HepG2 (cell line): ENCODE results near the gene CNTN4. TPM values are rescaled to one million over a fixed set of nuclear protein-coding genes. Genes with fewer than 3 reads are reported as not detected.

Source experiments
- ATAC-seq: fragments of 200-7000 bp; cut with Tn5 transposase; 3 replicates; pipeline ENCODE4 v1.9.1; 2020; ENCODE audit warnings: mild to moderate bottlenecking, moderate library complexity
- BruUV-seq: library from RNA; stranded (reverse); fragments of 400-500 nt; replicated peaks from 2 replicates; lab custom pipeline; 2021; lab: Mats Ljungman, UMichigan
- CTCF ChIA-PET: fragments of 300-600 bp; formaldehyde crosslinking; extraction: SDS; loops from one replicate; lab custom pipeline; 2021; ENCODE audit warnings: low total read pairs, inconsistent platforms, low intra/inter-chr PET ratio; lab: Yijun Ruan, JAX
- POLR2A ChIA-PET: fragments of 350-600 bp; sonication (Branson Sonifier 250); formaldehyde crosslinking; loops from one replicate; lab custom pipeline; 2020; ENCODE audit warnings: antibody characterized with exemption, inconsistent platforms; lab: Yijun Ruan, JAX
- DNase-seq: peaks from one replicate; pipeline ENCODE4 v3.0.0-alpha.2; 2015; ENCODE audit warnings: low spot score
- FAIRE-seq: peaks from 3 replicates; lab custom pipeline; 2011; peaks lifted over from hg19 to GRCh38; lab: Jason Lieb, UNC
- H2AFZ ChIP-seq: one replicate; pipeline ENCODE4 v1.6.1; 2011; ENCODE audit warnings: low read length, inconsistent platforms
- H3K27ac ChIP-seq: fragments of 300-600 bp; 3 replicates; pipeline ENCODE4 v1.8.0; 2011; ENCODE audit warnings: mixed run types, mild to moderate bottlenecking, mixed read lengths, low read length, inconsistent platforms; ENCODE audit not compliant: insufficient read depth; ENCODE audit errors: extremely low read length
- H3K27me3 ChIP-seq, 2 experiments: fragments of 200-600 bp in 1 of 2; 2 replicates in 1 of 2; 3 replicates in 1 of 2; pipeline versions ENCODE4 v1.6.0 to v1.8.0; 2011; ENCODE audit warnings: low read length in 2 of 2, mild to moderate bottlenecking in 2 of 2, moderate library complexity in 2 of 2, inconsistent platforms in 1 of 2; ENCODE audit not compliant: insufficient read depth in 2 of 2, control insufficient read depth in 1 of 2
- H3K36me3 ChIP-seq, 2 experiments: fragments of 200-600 bp in 1 of 2; replicated peaks in 1 of 2; 2 replicates in 1 of 2; 3 replicates in 1 of 2; pipeline versions ENCODE4 v1.5.1 to v1.8.0; 2011; ENCODE audit warnings: low read length in 2 of 2, inconsistent platforms in 1 of 2; ENCODE audit not compliant: insufficient read depth in 2 of 2, control insufficient read depth in 1 of 2
- H3K4me1 ChIP-seq: 2 replicates; pipeline ENCODE4 v1.5.1; 2012; ENCODE audit warnings: low read length, inconsistent platforms; ENCODE audit not compliant: insufficient read depth
- H3K4me2 ChIP-seq: 2 replicates; pipeline ENCODE4 v1.6.0; 2011; ENCODE audit warnings: low read depth, low read length, inconsistent platforms
- H3K4me3 ChIP-seq, 3 experiments: fragments of 200-600 bp in 1 of 3; sonication (generic), shearing (Covaris generic) in 1 of 3; replicated peaks in 1 of 3; 2 replicates each; pipeline ENCODE4 v1.5.1; 2011 to 2016; ENCODE audit warnings: low read length in 3 of 3, inconsistent platforms in 2 of 3, low read depth in 2 of 3, mild to moderate bottlenecking in 2 of 3, control low read depth in 1 of 3, mixed read lengths in 1 of 3; ENCODE audit not compliant: insufficient read depth in 1 of 3
- H3K79me2 ChIP-seq: one replicate; pipeline ENCODE4 v1.6.1; 2011; ENCODE audit warnings: low read length, inconsistent platforms; ENCODE audit not compliant: insufficient read depth
- H3K9ac ChIP-seq: 2 replicates; pipeline ENCODE4 v1.6.0; 2011; ENCODE audit warnings: mild to moderate bottlenecking, low read depth, low read length, inconsistent platforms; ENCODE audit not compliant: insufficient read depth
- H3K9me3 ChIP-seq: 2 replicates; pipeline ENCODE4 v1.5.1; 2012; ENCODE audit warnings: mild to moderate bottlenecking, low read length
- H4K20me1 ChIP-seq: 2 replicates; pipeline ENCODE4 v1.6.0; 2011; ENCODE audit warnings: inconsistent platforms, mild to moderate bottlenecking, low read length, moderate library complexity; ENCODE audit not compliant: insufficient read depth
- CHCHD3 ChIP-seq: sonication (generic); formaldehyde crosslinking; IDR thresholded peaks from 2 replicates; pipeline ENCODE4 v1.8.0; 2022; ENCODE audit warnings: mild to moderate bottlenecking, missing genetic modification reagents, moderate library complexity
- HNRNPLL ChIP-seq: fragments of 200-400 bp; formaldehyde crosslinking; IDR thresholded peaks from 2 replicates; pipeline ENCODE4 v1.6.1; 2017; ENCODE audit warnings: mild to moderate bottlenecking, low read depth, low read length; ENCODE audit not compliant: poor library complexity, severe bottlenecking
- HNRNPUL1 ChIP-seq: fragments of 200-400 bp; formaldehyde crosslinking; IDR thresholded peaks from 2 replicates; pipeline ENCODE4 v1.6.1; 2017; ENCODE audit warnings: low read depth, mild to moderate bottlenecking, low read length, moderate library complexity
- KDM3A ChIP-seq: IDR thresholded peaks from 2 replicates; pipeline ENCODE4 v1.6.1; 2018; ENCODE audit warnings: low read depth, missing compliant biosample characterization
- RCOR2 ChIP-seq: IDR thresholded peaks from 2 replicates; pipeline ENCODE4 v1.6.1; 2016; ENCODE audit warnings: missing biosample characterization, missing genetic modification reagents
- SOX5 ChIP-seq: IDR thresholded peaks from 2 replicates; pipeline ENCODE4 v1.6.1; 2016; ENCODE audit warnings: borderline replicate concordance
- YY1 ChIP-seq: IDR thresholded peaks from 2 replicates; pipeline ENCODE4 v1.6.1; 2011; ENCODE audit warnings: low read length, low read depth, moderate library complexity, mild to moderate bottlenecking; ENCODE audit not compliant: insufficient read depth, insufficient replicate concordance
- ZFP62 ChIP-seq: sonication (generic); formaldehyde crosslinking; IDR thresholded peaks from 2 replicates; pipeline ENCODE4 v1.4.0; 2020; ENCODE audit warnings: missing genetic modification reagents
- ZNF781 ChIP-seq: sonication (generic); formaldehyde crosslinking; IDR thresholded peaks from 2 replicates; pipeline ENCODE4 v1.5.1; 2020; ENCODE audit warnings: borderline replicate concordance, mild to moderate bottlenecking, missing genetic modification reagents; ENCODE audit errors: not compliant biosample characterization
- WGBS: methylation state at CpG from one replicate; pipeline ENCODE4 v1.1.6; 2017; ENCODE audit warnings: low lambda C conversion rate; 5-methylcytosine and 5-hydroxymethylcytosine counted together
- in situ Hi-C: cut with HindIII; loops from 2 replicates; pipeline ENCODE4 v1.10.0; 2017; ENCODE audit warnings: low pct_unique_long_range_greater_than_20kb; ENCODE audit not compliant: extremely low pct_ligation_motif_present
- intact Hi-C: fragments of 100-400 bp; cut with micrococcal nuclease; formaldehyde crosslinking; loops from one replicate; pipeline ENCODE4 v1.10.0; 2022; ENCODE audit not compliant: unreplicated experiment
- polyA plus RNA-seq, 8 experiments: library from polyadenylated mRNA; depleted of rRNA in 3 of 8; stranded (reverse) in 7 of 8; unstranded in 1 of 8; fragments of >200 nt; fragmentation: Illumina TruSeq in 4 of 8; extraction: Trizol in 4 of 8; gene quantifications; 2 replicates each; pipeline versions ENCODE4 v1.2.1 to v1.2.3, GENCODE V29; 2011 to 2016; ENCODE audit warnings: low read depth in 4 of 8, missing spikeins in 1 of 8, mixed read lengths in 1 of 8; ENCODE audit not compliant: insufficient read depth in 1 of 8
- total RNA-seq, 5 experiments: library from RNA; depleted of rRNA; stranded (reverse); fragments of >200 nt; fragmentation: Illumina TruSeq; extraction: Trizol; gene quantifications; 2 replicates each; pipeline ENCODE4 v1.2.3, GENCODE V29; 2016; ENCODE audit warnings: low read depth in 1 of 5
- TF ChIP-seq, protein P1 (sequence below): IDR thresholded peaks from 2 replicates; pipeline ENCODE4 v1.6.1; 2016; ENCODE audit warnings: low read depth, control low read depth
- TF ChIP-seq, protein P2 (sequence below): sonication (generic); formaldehyde crosslinking; IDR thresholded peaks from 2 replicates; pipeline ENCODE4 v1.5.1; 2020; ENCODE audit warnings: mild to moderate bottlenecking, moderate library complexity, missing genetic modification reagents

CNTN4 gene
- total and polyA plus RNA-seq, 2 of the 13 experiments (the other 11 are each of a cell fraction or from before 2014, with no cell fraction given) = 0.01 to 0.13 TPM

DNA sequence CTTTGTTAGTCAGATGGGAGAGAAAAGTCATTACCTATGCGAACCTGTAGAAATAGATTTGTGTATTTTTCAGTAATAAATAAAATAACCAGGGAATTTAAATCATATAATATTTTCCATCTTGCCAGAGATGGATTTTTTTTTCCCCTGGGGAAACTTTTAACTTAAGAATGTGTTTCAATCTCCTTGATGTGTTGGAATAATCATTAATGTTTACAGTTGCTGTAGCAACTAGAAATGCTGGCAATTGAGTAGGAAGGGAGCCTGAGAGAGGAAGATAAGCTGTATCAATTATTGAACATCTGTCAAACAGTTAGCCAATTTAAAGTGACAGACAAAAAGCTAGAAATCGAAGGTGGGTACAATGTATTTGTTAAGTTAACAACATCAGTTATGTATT is 752.0 kb downstream of the CNTN4 start:
- no peaks in the 10 kb centered on the region for H3K4me1 ChIP-seq
- no peaks in the 10 kb centered on the region for H3K36me3 ChIP-seq
- ChIA-PET POLR2A (no interaction called here), CTCF (no interaction called here)
- TF ChIP-seq SOX5 (CRISPR knock-in tag) (no peak), ZFP62 (no peak), HNRNPLL (no peak), YY1 (no peak), RCOR2 (no peak), ZNF781 (no peak), KDM3A (CRISPR knock-in tag) (no peak), HNRNPUL1 (no peak), CHCHD3 (CRISPR knock-in tag) (no peak)
- TF ChIP-seq, protein P1, sequence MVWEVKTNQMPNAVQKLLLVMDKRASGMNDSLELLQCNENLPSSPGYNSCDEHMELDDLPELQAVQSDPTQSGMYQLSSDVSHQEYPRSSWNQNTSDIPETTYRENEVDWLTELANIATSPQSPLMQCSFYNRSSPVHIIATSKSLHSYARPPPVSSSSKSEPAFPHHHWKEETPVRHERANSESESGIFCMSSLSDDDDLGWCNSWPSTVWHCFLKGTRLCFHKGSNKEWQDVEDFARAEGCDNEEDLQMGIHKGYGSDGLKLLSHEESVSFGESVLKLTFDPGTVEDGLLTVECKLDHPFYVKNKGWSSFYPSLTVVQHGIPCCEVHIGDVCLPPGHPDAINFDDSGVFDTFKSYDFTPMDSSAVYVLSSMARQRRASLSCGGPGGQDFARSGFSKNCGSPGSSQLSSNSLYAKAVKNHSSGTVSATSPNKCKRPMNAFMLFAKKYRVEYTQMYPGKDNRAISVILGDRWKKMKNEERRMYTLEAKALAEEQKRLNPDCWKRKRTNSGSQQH = no peak
- TF ChIP-seq, protein P2, sequence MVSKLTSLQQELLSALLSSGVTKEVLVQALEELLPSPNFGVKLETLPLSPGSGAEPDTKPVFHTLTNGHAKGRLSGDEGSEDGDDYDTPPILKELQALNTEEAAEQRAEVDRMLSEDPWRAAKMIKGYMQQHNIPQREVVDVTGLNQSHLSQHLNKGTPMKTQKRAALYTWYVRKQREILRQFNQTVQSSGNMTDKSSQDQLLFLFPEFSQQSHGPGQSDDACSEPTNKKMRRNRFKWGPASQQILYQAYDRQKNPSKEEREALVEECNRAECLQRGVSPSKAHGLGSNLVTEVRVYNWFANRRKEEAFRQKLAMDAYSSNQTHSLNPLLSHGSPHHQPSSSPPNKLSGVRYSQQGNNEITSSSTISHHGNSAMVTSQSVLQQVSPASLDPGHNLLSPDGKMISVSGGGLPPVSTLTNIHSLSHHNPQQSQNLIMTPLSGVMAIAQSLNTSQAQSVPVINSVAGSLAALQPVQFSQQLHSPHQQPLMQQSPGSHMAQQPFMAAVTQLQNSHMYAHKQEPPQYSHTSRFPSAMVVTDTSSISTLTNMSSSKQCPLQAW = no peak
- H3K27ac ChIP-seq = no peak overlapping the region
- H3K9me3 ChIP-seq = no peaks in the 10 kb centered on the region
- intact Hi-C loops = no loop called here
- no peak overlapping the region for H3K4me3 ChIP-seq
- H2AFZ ChIP-seq = no peak overlapping the region
- no TSS peak for BruUV-seq
- H4K20me1 ChIP-seq = no peaks in the 10 kb centered on the region
- in situ Hi-C loops = no loop called here
- DNase-seq (no peak), ATAC-seq (no peak), FAIRE-seq (no peak)
- H3K27me3 ChIP-seq = no peaks in the 10 kb centered on the region
- H3K79me2 ChIP-seq = no peaks in the 10 kb centered on the region
- H3K4me2 ChIP-seq = no peak overlapping the region
- no peak overlapping the region for H3K9ac ChIP-seq
- 23% methylated on average over 2 of the region's 2 CpGs for WGBS
